ENCODE results near the gene CADPS. TPM values are rescaled to one million over a fixed set of nuclear protein-coding genes. Genes with fewer than 3 reads are reported as not detected.

CADPS gene
- total and polyA plus RNA-seq, 9 of the 15 experiments (the other 6 are each of a cell fraction or from before 2014, with no cell fraction given) = not detected

GRCh38 chr3:62405566-62405965, 469.6 kb downstream of the CADPS start (continued):
- TF ChIP-seq, protein P1, sequence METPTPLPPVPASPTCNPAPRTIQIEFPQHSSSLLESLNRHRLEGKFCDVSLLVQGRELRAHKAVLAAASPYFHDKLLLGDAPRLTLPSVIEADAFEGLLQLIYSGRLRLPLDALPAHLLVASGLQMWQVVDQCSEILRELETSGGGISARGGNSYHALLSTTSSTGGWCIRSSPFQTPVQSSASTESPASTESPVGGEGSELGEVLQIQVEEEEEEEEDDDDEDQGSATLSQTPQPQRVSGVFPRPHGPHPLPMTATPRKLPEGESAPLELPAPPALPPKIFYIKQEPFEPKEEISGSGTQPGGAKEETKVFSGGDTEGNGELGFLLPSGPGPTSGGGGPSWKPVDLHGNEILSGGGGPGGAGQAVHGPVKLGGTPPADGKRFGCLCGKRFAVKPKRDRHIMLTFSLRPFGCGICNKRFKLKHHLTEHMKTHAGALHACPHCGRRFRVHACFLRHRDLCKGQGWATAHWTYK (CRISPR knock-in tag; IDR thresholded peaks at IDR 0.05) = no peak
- TF ChIP-seq ZNF639 (CRISPR knock-in tag; conservative IDR thresholded peaks at IDR 0.05 in 1 of 2, IDR thresholded peaks at IDR 0.05 in 1 of 2) (no peak), CC2D1A (IDR thresholded peaks at IDR 0.05) (no peak), POLR2A (conservative IDR thresholded peaks at IDR 0.05) (no peak), TFAM (CRISPR knock-in tag; conservative IDR thresholded peaks at IDR 0.05) (no peak), MYC (IDR thresholded peaks at IDR 0.05; ENCODE audit: low read depth, low read length) (no peak), MYC (CRISPR knock-in tag; IDR thresholded peaks at IDR 0.05; ENCODE audit: borderline replicate concordance, low read depth) (no peak), ZBTB2 (IDR thresholded peaks at IDR 0.05) (no peak), C11orf30 (IDR thresholded peaks at IDR 0.05; ENCODE audit: low read depth) (no peak), CXXC5 (CRISPR knock-in tag; IDR thresholded peaks at IDR 0.05) (no peak), ZNF436 (CRISPR knock-in tag; IDR thresholded peaks at IDR 0.05) (no peak), SIN3A (IDR thresholded peaks at IDR 0.05; ENCODE audit: borderline replicate concordance in 2 of 2, control insufficient read depth in 1 of 2, low read depth in 2 of 2, low read length in 2 of 2) (no peak), NONO (IDR thresholded peaks at IDR 0.05; ENCODE audit: low read depth in 2 of 2, low read length in 1 of 2) (no peak)
- TF ChIP-seq, protein P2, sequence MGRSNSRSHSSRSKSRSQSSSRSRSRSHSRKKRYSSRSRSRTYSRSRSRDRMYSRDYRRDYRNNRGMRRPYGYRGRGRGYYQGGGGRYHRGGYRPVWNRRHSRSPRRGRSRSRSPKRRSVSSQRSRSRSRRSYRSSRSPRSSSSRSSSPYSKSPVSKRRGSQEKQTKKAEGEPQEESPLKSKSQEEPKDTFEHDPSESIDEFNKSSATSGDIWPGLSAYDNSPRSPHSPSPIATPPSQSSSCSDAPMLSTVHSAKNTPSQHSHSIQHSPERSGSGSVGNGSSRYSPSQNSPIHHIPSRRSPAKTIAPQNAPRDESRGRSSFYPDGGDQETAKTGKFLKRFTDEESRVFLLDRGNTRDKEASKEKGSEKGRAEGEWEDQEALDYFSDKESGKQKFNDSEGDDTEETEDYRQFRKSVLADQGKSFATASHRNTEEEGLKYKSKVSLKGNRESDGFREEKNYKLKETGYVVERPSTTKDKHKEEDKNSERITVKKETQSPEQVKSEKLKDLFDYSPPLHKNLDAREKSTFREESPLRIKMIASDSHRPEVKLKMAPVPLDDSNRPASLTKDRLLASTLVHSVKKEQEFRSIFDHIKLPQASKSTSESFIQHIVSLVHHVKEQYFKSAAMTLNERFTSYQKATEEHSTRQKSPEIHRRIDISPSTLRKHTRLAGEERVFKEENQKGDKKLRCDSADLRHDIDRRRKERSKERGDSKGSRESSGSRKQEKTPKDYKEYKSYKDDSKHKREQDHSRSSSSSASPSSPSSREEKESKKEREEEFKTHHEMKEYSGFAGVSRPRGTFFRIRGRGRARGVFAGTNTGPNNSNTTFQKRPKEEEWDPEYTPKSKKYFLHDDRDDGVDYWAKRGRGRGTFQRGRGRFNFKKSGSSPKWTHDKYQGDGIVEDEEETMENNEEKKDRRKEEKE (IDR thresholded peaks at IDR 0.05; ENCODE audit: borderline replicate concordance in 1 of 2, control insufficient read depth in 1 of 2, low read depth in 2 of 2, low read length in 1 of 2) = no peak

All from K562 (cell line).